Mucosa of descending colon (tissue), 3 donors: Measurements from ENCODE around the gene PAK1. TPM values are rescaled to one million over a fixed set of nuclear protein-coding genes. Genes with fewer than 3 reads are reported as not detected.
A peak's percentile ranks its signal among the peaks of the same experiment; 100 is the strongest.

Source experiments
- ATAC-seq: fragments of 200-7000 bp; cut with Tn5 transposase; one replicate; pipeline ENCODE4 v1.9.1; 2020; ENCODE audit warnings: mild to moderate bottlenecking, moderate library complexity
- DNase-seq, 3 donors: peaks; one replicate each; pipeline ENCODE4 v3.0.0-alpha.2; 2020
- H3K36me3 ChIP-seq: fragments of 200-600 bp; one replicate; pipeline ENCODE4 v1.8.0; 2021; ENCODE audit warnings: low read depth, mild to moderate bottlenecking
- H3K4me1 ChIP-seq: fragments of 200-600 bp; one replicate; pipeline ENCODE4 v1.8.0; 2021; ENCODE audit warnings: low read depth, mild to moderate bottlenecking
- H3K4me3 ChIP-seq: fragments of 200-600 bp; one replicate; pipeline ENCODE4 v1.8.0; 2021; ENCODE audit warnings: mild to moderate bottlenecking
- H3K9me3 ChIP-seq: fragments of 200-600 bp; one replicate; pipeline ENCODE4 v1.8.0; 2021; ENCODE audit warnings: mild to moderate bottlenecking
- CTCF ChIP-seq: fragments of 200-600 bp; IDR thresholded peaks from one replicate; pipeline ENCODE4 v1.8.0; 2022; ENCODE audit warnings: antibody characterized with exemption, mild to moderate bottlenecking
- intact Hi-C, 2 donors: fragments of 100-400 bp; cut with DNase I in 1 of 2; cut with micrococcal nuclease in 1 of 2; formaldehyde crosslinking; loops; one replicate each; pipeline versions ENCODE4 v1.11.0 to v1.11.1; 2022; cut with DNase I, micrococcal nuclease
- total RNA-seq, 3 donors: library from RNA; stranded (reverse); fragmentation: NEBNext Ultra II Directional in 2 of 3; extraction: Animal tissue kit (Norgen Biotek cat#: 25700) in 2 of 3; gene quantifications; one replicate each; pipeline versions ENCODE4 v1.2.1 to v1.2.4, GENCODE V29; 2021 to 2023
- donor health status: DM: no; HTN: no; CAD: no; lungs with moderate emphysema.
- donor health status: DM: no; HTN: no; CAD: no.
- donor health status: DM: no; HTN: yes; CAD: no.

Gene PAK1
- total RNA-seq, 3 donors from 2014 or later, result 73.5 to 125 (median 116) TPM

DNA sequence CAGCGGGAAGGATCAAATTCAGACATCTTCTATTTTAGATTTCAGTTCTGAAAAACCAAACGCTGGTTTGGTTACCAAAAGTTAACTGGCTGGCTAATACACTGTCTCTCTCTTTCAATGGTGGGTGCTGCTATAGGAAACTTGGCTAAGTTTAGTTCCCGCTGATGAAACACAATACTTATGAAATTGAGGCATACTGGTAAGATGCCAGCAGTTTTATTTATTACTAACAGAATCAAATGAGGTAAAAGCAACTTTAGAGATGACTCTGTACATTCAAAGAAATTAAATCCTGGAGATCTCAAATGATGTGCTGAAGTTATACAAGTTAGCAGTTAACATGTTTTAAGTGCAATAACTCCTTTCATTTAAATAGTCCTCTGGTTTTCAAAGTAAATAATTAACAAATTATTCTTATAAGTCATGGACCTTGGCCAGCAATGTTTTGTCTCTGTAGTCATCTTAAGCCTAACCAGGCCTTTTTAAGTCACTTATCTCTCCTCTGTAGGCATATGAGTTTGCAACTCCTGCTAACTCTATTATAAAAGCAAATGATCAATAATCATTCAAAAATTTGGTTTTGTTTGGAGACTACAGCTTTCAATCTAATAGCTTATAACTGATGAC, 54.8 kb downstream of the PAK1 start:
- H3K4me1 ChIP-seq, result peaks cover 7% of the 10 kb centered on the region
- H3K9me3 ChIP-seq, result no peaks in the 10 kb centered on the region
- no peak overlapping the region for H3K4me3 ChIP-seq
- no peak for DNase-seq
- peak; percentile 28 for ATAC-seq
- intact Hi-C loops, result no loop called here
- TF ChIP-seq CTCF, result no peak
- no peaks in the 10 kb centered on the region for H3K36me3 ChIP-seq

DNA sequence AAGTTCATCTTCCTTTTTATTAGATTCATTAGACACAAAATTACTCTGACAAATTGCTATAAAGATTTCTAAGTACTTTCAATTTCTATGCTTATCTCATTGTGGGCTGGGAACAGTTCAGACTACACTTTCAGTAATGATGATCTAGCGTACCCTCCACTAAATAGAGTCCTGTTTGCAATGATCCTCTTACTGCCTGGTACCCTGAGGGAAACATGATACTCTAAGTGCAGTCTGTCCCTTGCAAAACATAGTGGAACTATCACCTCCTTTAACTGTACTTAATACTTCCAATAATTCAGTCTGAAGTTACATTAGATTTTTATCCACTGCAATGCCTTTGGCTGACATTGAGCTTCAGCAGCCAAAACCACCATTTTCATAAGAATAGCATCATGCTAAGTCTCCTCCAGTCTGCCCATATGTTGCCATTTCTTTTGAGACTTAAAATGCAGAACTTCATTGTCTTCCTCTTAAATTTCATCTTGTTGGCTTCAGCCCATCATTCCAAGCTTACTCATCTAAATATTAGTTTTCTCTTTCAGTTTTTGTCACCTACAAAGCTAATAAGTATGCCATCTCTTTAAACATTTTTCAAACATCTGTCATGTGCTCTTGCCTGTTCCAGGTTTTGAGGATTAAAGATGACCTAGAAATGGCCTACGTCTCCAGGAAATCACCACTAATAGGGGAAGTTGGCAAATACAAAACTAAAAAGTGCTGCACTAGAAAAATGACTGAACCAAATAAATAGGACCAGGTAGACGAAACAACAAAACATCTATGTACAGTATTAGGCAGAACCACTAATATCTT, 55.5 kb downstream of the PAK1 start:
- Histone ChIP-seq H3K36me3 (no peaks in the 10 kb centered on the region), H3K4me1 (peaks cover 7% of the 10 kb centered on the region), H3K4me3 (no peak overlapping the region), H3K9me3 (no peaks in the 10 kb centered on the region)
- DNase-seq, result no peak
- TF ChIP-seq CTCF, result no peak
- ATAC-seq, result no peak
- intact Hi-C loops, result no loop called here

GRCh38 chr11:77416357-77416756, 57.5 kb downstream of the PAK1 start:
- no peak overlapping the region for H3K4me3 ChIP-seq
- ATAC-seq (no peak), DNase-seq (no peak)

GRCh38 chr11:77413850-77414460, 59.9 kb downstream of the PAK1 start:
- no peak for TF ChIP-seq CTCF
- intact Hi-C loops, result no loop called here

More at GRCh38 chr11:77416357-77416756, 57.5 kb downstream of the PAK1 start:
- no peaks in the 10 kb centered on the region for H3K9me3 ChIP-seq
- intact Hi-C loops, result no loop called here
- no peak for TF ChIP-seq CTCF
- peaks cover 21% of the 10 kb centered on the region for H3K4me1 ChIP-seq
- H3K36me3 ChIP-seq, result no peaks in the 10 kb centered on the region

DNA sequence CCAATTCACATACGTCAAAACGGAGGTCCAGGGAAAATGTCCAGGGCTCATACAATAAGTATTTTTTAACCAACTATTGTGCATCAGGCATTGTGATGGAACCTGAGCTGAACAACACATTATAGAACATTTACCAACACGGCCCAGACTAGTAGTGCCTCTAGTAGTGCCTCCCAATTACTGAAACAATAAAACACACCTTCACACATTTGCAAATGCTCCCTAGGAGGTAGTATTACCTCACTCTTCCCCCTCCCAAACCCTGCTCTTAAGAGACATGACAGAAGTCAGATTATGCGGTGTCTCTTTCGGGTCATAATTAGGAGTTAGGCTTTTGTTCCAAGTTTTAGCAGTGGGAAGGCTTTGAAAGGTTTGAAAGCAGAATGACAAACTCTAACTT, 61.1 kb downstream of the PAK1 start:
- intact Hi-C loops, result no loop called here
- Histone ChIP-seq H3K4me1 (peaks cover 29% of the 10 kb centered on the region), H3K4me3 (no peak overlapping the region), H3K36me3 (no peaks in the 10 kb centered on the region), H3K9me3 (no peaks in the 10 kb centered on the region)
- DNase-seq (no peak), ATAC-seq (no peak)
- no peak for TF ChIP-seq CTCF

More at GRCh38 chr11:77413850-77414460, 59.9 kb downstream of the PAK1 start:
- H3K9me3 ChIP-seq, result no peaks in the 10 kb centered on the region
- H3K36me3 ChIP-seq, result no peaks in the 10 kb centered on the region
- ATAC-seq (no peak), DNase-seq (no peak)
- no peak overlapping the region for H3K4me3 ChIP-seq
- peaks cover 28% of the 10 kb centered on the region for H3K4me1 ChIP-seq
